Hepatocyte (in vitro differentiated cells): Measurements from ENCODE around the gene ARFIP1.

Source experiments
- CTCF ChIP-seq: fragments of 200-600 bp; sonication (generic); IDR thresholded peaks from 2 replicates; pipeline ENCODE4 v1.5.1; 2016; ENCODE audit warnings: antibody characterized with exemption, mild to moderate bottlenecking; ENCODE audit not compliant: poor library complexity
- EZH2 ChIP-seq: fragments of 200-600 bp; sonication (generic); IDR thresholded peaks from 2 replicates; pipeline ENCODE4 v1.6.1; 2016; ENCODE audit warnings: antibody characterized with exemption, mild to moderate bottlenecking, borderline replicate concordance
- EZH2phosphoT487 ChIP-seq: fragments of 200-600 bp; sonication (generic); IDR thresholded peaks from one replicate; pipeline ENCODE4 v1.6.1; 2018; ENCODE audit warnings: antibody characterized with exemption, mild to moderate bottlenecking, low read depth, moderate library complexity; ENCODE audit not compliant: unreplicated experiment, severe bottlenecking

- TF ChIP-seq CTCF (no peak), EZH2phosphoT487 (no peak), EZH2 (no peak)
Measured at GRCh38 chr4:152928286-152928685, 148.5 kb downstream of the ARFIP1 start.
